ENCODE results near the gene USP48. TPM values are rescaled to one million over a fixed set of nuclear protein-coding genes. Genes with fewer than 3 reads are reported as not detected.

USP48 gene
- 10 to 100 TPM; 72.1 to 72.4 TPM for total RNA-seq

GRCh38 chr1:21782868-21783678, at the start of gene USP48:
Gene USP48, minus strand, starts transcription at chr1:21783149. Its CDS starts 192 bp downstream, at chr1:21782957.
- DNase-seq (peak; percentile 96), ATAC-seq (peak; percentile 84)
- Mint-ChIP-seq H3K4me1 (ENCODE audit: low read depth) (peaks cover 24% of the 10 kb centered on the region), H3K27me3 (no peaks in the 10 kb centered on the region), H3K36me3 (ENCODE audit: low read depth) (peaks cover 14% of the 10 kb centered on the region), H3K9me3 (no peaks in the 10 kb centered on the region), H3K4me3 (peak within 1 kb of the TSS; percentile 90), H3K27ac (peak within 1 kb of the TSS; percentile 100)
- ChIA-PET CTCF (interaction anchor here (1.3 to 2.4 kb wide), 2 partner anchors 21 to 34 kb away, joined by 5 to 6 read pairs; no protein-coding TSS in a partner anchor), POLR2A (interaction anchor here (0.5 to 2.9 kb wide), 15 partner anchors 8 to 270 kb away, joined by 3 to 23 read pairs (median 4); partner anchors contain the start of gene CDC42)
- intact Hi-C loops (cut with micrococcal nuclease) = no loop called here
- TF ChIP-seq CTCF (IDR thresholded peaks at IDR 0.05) = no peak

GRCh38 chr1:21831454-21831970, 48.6 kb upstream of the USP48 start:
- Mint-ChIP-seq H3K9me3 (peaks cover 5% of the 10 kb centered on the region), H3K4me3 (no peak overlapping the region), H3K4me1 (ENCODE audit: low read depth) (no peaks in the 10 kb centered on the region), H3K27me3 (no peaks in the 10 kb centered on the region), H3K36me3 (ENCODE audit: low read depth) (peaks cover 21% of the 10 kb centered on the region), H3K27ac (no peak overlapping the region)
- DNase-seq (no peak), ATAC-seq (no peak)
- TF ChIP-seq CTCF (IDR thresholded peaks at IDR 0.05) = no peak
- ChIA-PET POLR2A (no interaction called here), CTCF (no interaction called here)
- intact Hi-C loops (cut with micrococcal nuclease) = no loop called here

GRCh38 chr1:21830792-21831453, 48.0 kb upstream of the USP48 start:
- no peak overlapping the region for H3K27ac Mint-ChIP-seq
- DNase-seq (no peak), ATAC-seq (no peak)
- H3K27me3 Mint-ChIP-seq = no peaks in the 10 kb centered on the region
- CTCF ChIA-PET = no interaction called here
- H3K4me3 Mint-ChIP-seq = no peak overlapping the region
- H3K36me3 Mint-ChIP-seq (ENCODE audit: low read depth) = peaks cover 21% of the 10 kb centered on the region
- H3K9me3 Mint-ChIP-seq = peaks cover 5% of the 10 kb centered on the region
- POLR2A ChIA-PET = no interaction called here
- intact Hi-C loops (cut with micrococcal nuclease) = no loop called here
- no peaks in the 10 kb centered on the region for H3K4me1 Mint-ChIP-seq (ENCODE audit: low read depth)
- no peak for TF ChIP-seq CTCF (IDR thresholded peaks at IDR 0.05)

- Mint-ChIP-seq H3K4me1 (ENCODE audit: low read depth) (no peaks in the 10 kb centered on the region), H3K27me3 (no peaks in the 10 kb centered on the region), H3K9me3 (peaks cover 4% of the 10 kb centered on the region), H3K27ac (no peak overlapping the region), H3K4me3 (no peak overlapping the region), H3K36me3 (ENCODE audit: low read depth) (peaks cover 13% of the 10 kb centered on the region)
- intact Hi-C loops (cut with micrococcal nuclease) = no loop called here
- no peak for DNase-seq
- no peak for TF ChIP-seq CTCF (IDR thresholded peaks at IDR 0.05)
- POLR2A ChIA-PET = no interaction called here
- no peak for ATAC-seq
- CTCF ChIA-PET = no interaction called here
Observed at GRCh38 chr1:21829294-21829693, 46.3 kb upstream of the USP48 start.
